NCI-H128 (cell line): ENCODE data around the gene PLPPR3.
"Not testable (repeated sequence)": the region's sequence is repeated elsewhere in the genome, so short reads cannot be mapped to it uniquely, and the experiment has no call there.

Source experiments
- DNase-seq: peaks from one replicate; lab custom pipeline; 2025; ENCODE audit not compliant: unreplicated experiment; lab: John Stamatoyannopoulos, UW

PLPPR3 gene

GRCh38 chr19:829129-829758, 7.5 kb upstream of the PLPPR3 start:
- no peak for DNase-seq

DNA sequence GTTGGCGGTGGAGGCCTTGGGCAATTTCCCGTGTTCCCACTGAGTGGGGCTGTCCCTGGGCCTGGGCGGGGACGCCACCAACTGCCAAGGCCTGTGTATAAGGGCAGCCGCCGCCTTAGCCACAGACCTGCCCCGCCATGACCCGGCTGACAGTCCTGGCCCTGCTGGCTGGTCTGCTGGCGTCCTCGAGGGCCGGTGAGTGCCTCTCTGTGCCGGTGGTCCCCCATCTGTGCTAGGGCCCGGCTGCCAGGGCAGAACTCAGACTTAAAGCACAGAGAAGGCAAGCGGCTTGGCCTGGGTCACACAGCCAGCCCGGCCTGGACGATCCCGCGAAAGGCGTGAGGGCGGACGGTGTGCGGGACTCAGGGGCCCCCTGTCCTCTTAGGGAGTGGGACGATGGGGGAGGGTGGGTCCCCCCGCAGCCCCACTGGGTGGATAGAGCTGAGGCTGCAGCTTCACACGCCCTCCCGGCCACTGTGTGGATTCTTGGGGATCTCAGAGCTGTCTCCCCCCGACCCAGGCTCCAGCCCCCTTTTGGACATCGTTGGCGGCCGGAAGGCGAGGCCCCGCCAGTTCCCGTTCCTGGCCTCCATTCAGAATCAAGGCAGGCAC, 6.1 kb upstream of the PLPPR3 start, which contains the start of gene AZU1:
AZU1 (plus strand) TSS at position 128 of the 612 bp plus-strand sequence; CDS start at position 138, 10 bp downstream.
- no peak for DNase-seq

DNA sequence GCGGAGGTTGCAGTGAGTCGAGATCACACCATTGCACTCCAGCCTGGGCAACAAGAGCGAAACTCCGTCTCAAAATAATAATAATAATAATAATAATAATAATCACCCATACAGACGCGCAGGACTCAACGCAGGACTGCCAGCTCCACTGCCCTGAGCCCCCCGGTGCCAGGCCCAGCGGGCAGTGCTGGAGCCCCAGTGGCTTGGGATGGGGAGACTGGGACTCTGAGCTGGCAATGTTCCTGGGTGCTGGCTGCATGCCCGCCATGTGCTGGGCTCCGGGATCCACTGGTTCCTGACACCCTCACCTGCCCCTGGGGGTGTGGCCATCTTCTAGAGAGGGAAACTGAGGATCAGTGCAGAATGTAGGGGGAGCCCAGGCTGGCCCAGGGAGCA, 5.6 kb upstream of the PLPPR3 start:
- DNase-seq = no peak

DNA sequence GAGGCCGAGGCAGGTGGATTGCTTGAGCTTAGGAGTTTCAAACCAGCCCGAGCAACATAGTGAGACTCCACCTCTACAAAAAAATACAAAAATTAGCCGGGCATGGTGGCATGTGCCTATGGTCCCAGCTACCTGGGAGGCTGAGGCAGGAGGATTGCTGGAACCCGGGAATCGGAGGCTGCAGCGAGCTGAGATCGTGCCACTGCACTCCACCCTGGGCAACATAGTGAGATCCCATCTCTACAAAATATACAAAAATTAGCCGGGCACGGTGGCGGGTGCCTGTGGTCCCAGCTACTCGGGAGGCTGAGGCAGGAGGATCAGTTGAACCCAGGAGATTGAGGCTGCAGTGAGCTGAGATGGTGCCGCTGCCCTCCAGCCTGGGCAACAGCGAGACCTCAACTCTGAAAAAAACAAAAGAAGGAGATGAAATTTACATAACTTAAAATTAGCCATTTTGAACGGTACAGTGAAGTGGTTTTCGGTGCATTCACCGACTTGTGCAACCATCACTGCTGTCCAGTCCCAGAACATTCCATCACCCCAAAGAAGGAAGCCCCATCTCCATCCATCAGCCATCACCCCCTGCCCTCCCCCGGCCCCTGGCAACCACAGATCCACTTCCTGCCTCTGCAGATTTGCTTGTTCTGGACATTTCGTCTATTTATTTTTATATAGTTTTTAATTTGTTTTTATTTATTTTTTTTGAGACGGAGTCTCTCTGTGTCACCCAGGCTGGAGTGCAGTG, 4.3 kb upstream of the PLPPR3 start:
- no peak for DNase-seq

DNA sequence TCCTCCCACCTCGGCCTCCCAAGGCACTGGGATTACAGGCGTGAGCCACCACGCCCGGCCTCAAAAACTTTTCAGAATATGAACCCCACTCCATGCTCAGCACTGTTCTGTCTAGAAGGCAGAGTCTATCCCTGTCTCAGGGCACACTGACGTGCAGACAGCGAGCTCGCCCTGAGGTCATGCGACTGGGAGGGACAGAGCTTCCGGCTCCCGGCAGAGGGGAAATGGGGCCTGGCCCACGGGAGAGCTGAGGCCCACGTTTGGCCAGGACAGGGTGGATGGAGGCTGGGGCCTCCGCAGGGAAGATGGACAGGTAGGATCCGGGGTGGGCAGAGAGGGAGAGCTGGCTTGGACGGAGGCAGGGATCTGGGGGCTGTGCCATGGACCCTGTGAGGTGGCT, 3.1 kb upstream of the PLPPR3 start:
- DNase-seq = no peak

- no peak for DNase-seq
Observed at GRCh38 chr19:823565-824121, 1.9 kb upstream of the PLPPR3 start.

DNA sequence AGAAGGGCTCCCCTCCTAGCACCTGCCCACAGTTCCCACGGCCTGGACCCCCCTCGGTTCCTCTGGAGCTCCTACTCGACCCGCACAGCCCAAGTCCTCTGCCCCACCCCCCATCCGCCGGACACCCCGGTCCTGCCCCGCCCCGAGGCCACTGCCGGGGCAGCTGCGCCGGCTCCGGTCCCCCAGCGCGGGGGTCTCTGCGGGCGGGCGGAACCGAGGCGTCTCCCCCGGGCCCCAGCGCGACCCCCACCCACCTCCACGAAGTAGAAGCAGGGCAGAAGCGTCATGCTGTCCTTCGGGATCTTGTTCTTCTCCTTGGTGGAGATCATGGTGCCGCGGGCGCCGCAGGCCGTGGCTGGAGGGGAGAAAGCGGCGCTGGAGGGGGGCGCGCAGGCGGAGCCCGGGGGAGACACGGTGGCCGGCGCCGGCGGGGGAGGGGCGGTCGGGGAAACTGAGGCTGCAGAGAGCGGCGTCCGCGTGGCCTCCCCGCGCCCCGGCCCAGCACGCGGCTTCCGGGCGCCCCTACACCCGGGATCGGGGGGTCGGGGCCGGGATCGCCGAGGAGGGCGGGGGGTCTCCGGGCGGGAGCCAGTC, 427 bp downstream of the PLPPR3 start:
- no peak for DNase-seq

DNA sequence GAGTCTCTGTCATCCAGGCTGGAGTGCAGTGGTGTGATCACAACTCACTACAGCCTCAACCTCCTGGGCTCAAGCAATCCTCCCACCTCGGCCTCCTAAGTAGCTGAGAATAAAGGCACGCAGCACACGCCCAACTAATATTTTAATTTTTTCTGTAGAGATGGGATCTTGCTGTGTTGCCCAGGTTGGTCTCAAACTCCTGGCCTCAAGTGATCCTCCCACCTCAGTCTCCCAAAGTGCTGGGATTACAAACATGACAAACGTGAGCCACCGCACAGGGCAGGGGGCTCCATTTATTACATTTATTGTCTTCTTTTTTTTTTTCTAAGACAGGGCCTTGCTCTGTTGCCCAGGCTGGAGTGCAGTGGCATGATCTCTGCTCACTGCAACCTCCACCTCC, 1.5 kb downstream of the PLPPR3 start:
- DNase-seq = not testable (repeated sequence)

- no peak for DNase-seq
Observed at GRCh38 chr19:816500-816857, 5.3 kb downstream of the PLPPR3 start.

GRCh38 chr19:815775-816499, 5.8 kb downstream of the PLPPR3 start:
- DNase-seq = no peak

DNA sequence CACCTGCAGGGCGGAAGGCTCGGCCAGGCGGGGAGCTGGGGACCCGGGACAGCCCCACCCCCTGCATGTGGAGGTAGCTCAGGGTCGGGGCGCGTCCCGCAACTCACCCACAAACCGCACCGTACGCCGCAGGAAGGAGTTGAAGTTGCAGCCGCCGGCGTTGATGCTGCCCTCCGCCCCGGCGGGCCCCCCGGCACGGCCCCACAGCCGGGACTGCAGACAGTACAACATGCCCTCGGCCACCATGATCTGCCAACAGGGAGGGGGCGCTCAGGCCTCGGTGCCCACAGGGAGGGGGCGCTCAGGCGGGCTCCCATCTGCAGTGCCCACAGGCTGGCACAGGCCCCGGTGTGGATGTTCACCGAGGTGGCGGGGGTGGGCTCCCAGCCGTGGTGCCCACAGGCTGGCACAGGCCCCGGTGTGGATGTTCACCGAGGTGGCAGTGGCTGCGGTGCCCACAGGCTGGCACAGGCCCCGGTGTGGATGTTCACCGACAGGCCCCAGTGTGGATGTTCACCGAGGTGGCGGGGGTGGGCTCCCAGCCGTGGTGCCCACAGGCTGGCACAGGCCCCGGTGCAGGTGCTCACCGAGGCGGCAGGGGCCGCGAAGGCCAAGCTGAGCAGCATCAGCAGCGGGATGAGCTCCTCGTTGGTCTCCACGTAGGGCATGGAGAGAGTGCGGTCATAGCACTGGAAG, 6.5 kb downstream of the PLPPR3 start:
- DNase-seq = no peak

DNA sequence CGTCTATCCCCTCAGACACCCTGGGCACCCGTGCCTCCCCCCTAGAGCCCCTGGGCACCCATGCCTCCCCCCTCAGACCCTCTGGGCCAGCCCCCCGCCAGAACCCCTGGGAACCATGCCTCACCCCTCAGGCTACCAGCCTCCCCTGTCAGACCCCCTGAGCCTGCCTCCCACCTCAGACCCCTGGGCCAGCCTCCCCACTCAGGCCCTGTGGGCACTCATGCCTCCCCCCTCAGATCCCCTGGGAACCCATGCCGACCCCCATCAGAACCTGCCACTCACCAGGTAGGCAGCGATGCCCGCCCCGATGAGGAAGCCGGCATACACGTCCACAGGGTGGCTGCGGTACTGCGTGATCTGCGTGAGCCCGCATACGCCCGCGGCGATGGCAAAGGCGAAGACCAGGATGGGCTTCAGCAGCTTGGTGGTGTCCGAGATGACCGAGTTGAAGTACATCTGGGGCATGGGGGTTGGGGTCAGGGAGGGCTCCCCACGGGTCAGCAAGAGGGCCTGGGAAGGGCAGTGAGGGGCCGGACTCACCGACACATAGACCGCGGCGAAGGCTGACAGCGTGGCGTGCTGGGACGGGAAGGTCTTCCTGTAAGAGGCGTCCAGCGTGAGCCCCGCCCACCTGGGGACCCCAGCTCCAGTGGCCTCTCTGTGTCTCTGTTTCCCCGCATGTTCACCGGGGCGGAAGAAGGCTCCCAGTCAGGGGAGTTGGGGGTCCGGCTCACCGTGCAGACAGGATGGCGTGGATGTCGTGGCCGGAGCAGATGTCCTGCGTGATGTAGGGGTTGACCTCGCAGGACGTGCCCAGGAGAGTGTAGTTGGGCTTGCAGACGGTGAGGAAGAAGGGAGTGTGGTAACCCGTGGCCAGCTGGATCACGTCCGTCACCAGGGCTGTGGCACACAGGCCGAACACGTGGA, 7.3 kb downstream of the PLPPR3 start:
- no peak for DNase-seq

DNA sequence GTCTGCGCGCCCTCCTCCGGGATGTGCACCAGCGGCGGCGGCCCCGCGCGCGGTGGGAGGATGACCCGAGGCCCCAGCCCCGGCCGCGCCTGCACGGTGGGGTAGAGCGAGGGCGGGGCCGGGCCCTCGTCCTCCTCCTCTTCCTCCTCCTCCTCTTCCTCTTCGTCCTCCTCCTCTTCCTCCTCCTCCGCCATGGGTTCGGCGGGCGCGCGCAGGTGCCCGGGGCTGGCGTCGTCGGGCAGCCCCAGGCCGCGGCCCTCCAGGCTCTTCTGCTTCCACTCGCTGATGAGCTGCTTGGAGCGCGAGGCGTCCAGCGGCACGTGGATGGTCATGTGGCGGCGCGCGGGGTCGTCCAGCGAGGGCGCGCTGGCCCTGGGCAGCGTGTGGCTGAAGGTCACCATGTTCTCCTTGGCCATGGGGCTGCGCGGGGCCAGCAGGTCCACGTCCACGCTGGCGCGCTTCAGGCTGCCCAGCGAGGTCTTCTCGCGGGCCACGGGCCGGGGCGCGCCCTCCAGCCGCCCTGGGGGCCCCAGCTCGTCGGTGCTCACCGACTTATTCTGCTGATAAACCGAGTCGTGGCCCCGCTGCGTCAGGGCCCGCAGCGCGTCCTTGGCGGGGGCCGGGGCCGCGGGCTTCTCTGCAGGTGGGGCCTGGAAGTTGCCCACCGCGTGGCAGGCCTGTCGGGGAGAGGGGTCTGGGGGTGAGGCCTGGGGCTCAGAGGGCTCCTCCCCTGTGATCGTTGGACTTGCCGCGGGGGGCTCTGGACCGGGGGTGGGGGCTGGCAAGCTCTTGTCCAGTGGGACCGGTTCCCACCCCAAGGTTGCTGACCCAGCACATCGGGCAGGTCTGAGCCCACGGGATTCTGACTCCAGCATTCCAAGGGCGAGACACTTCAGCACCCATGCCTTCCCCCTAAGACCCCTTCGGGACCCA, 8.3 kb downstream of the PLPPR3 start:
- no peak for DNase-seq

DNA sequence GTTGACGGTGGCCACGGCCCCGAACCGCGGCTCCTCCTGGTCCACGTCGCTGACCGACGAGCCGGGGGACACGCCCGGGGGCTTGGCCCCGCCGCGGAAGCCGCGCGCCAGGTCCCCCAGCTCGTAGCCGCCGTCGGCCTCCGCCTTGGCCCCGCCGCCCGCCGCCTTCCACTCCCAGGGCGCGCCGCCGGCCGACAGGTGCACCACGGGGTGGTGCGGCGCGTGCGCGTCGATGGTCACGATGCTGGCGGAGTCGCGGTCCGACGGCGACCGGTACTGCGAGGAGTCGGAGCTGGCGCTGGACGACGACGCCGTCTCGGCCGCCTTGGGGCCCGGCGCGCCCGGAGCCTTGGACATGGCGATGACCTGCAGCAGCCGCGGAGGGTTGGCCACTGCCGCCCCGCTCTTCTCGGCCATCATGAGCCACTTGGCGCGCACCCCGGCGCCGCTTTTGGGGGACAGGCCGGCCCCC, 9.0 kb downstream of the PLPPR3 start:
- no peak for DNase-seq

GRCh38 chr19:812049-812746, 9.6 kb downstream of the PLPPR3 start:
- DNase-seq = no peak

- DNase-seq = no peak
Observed at GRCh38 chr19:811506-812048, 10.2 kb downstream of the PLPPR3 start.

GRCh38 chr19:810883-811489, 10.8 kb downstream of the PLPPR3 start:
- no peak for DNase-seq
